HUES64 (cell line): Measurements from ENCODE around the gene ATG7.
"Not testable (repeated sequence)": the region's sequence is repeated elsewhere in the genome, so short reads cannot be mapped to it uniquely, and the experiment has no call there.

Source experiments
- H3K27ac ChIP-seq: 2 replicates; pipeline ENCODE4 v1.7.0; 2013; ENCODE audit warnings: low read depth, low read length, inconsistent platforms
- H3K27me3 ChIP-seq: 2 replicates; pipeline ENCODE4 v1.6.1; 2013; ENCODE audit warnings: mild to moderate bottlenecking, low read length; ENCODE audit not compliant: insufficient read depth
- H3K36me3 ChIP-seq: 2 replicates; pipeline ENCODE4 v1.6.1; 2013; ENCODE audit warnings: mild to moderate bottlenecking, low read length; ENCODE audit not compliant: insufficient read depth
- H3K4me1 ChIP-seq: 2 replicates; pipeline ENCODE4 v1.6.1; 2013; ENCODE audit warnings: mild to moderate bottlenecking, low read length, moderate library complexity; ENCODE audit not compliant: insufficient read depth
- H3K4me3 ChIP-seq: 2 replicates; pipeline ENCODE4 v1.5.1; 2013; ENCODE audit warnings: mild to moderate bottlenecking, low read length, moderate library complexity
- H3K9ac ChIP-seq: 2 replicates; pipeline ENCODE4 v1.6.1; 2013; ENCODE audit warnings: mild to moderate bottlenecking, low read depth, low read length
- H3K9me3 ChIP-seq: 2 replicates; pipeline ENCODE4 v1.6.1; 2013; ENCODE audit warnings: low read depth, low read length; ENCODE audit not compliant: insufficient read depth
- WGBS: fragments of 150-250, 120-280 bp; methylation state at CpG from one replicate; pipeline ENCODE4 v1.1.7; 2013; ENCODE audit warnings: missing lambda C conversion rate; 5-methylcytosine and 5-hydroxymethylcytosine counted together

The ATG7 gene

DNA sequence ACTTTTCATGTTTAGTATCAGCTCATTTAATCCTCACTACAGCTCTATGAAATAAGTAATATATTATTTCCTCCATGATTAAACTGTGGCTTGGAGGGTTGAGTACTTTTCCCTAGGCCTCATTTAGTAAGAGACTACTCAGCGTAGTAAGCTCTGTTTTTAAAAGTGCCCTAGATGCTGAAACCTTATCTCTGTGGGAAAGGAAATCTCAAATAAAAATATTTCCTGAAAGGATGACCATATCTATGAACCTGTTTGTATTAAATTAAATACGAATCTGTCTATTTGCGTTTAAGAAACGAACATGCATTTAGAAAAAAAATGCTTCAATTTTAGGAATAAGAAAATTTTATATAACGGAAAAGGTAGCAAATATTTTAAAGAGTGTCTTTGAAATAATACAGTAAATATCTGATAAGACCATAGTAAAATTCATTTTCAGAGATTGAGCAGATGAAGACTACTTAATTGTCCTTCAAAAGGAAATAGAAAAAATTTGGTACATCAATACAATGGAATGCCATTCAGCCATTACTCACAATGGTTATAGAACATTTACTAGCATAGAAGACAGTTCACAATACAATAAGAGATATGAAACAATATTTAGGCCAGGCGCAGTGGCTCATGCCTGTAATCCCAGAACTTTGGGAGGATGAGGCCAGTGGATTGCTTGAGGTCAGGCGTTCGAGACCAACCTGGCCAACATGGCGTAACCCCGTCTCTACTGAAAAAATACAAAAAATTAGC, 56.2 kb downstream of the ATG7 start:
- Histone ChIP-seq H3K36me3 (peaks cover 12% of the 10 kb centered on the region; the same call in 1 of the 2 replicates), H3K4me1 (no peaks in the 10 kb centered on the region), H3K27ac (no peak overlapping the region), H3K9me3 (no peaks in the 10 kb centered on the region), H3K4me3 (no peak overlapping the region), H3K27me3 (no peaks in the 10 kb centered on the region), H3K9ac (no peak overlapping the region)
- 97% methylated on average over 10 of the region's 10 CpGs for WGBS

DNA sequence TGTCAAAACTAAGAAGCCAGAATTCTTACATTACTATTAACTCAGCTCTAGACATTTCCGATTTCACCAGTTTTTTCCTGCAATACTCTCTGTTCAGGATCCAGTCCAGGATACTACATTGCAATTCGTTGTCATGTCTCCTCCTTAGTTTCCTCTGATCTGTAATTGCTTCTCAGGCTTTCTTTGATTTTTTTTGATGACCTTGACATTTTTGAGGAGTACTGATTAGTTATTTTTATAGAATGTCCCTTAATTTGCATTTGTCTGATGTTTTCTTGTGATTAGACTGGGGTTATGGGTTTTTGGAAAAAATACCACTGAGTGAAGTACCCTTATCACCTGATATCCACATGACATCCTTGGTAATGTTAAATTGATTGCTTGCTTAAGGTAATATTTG, 57.6 kb downstream of the ATG7 start:
- Histone ChIP-seq H3K4me3 (no peak overlapping the region), H3K9ac (no peak overlapping the region), H3K27me3 (no peaks in the 10 kb centered on the region), H3K36me3 (peaks cover 12% of the 10 kb centered on the region; the same call in 1 of the 2 replicates), H3K27ac (no peak overlapping the region), H3K4me1 (no peaks in the 10 kb centered on the region), H3K9me3 (no peaks in the 10 kb centered on the region)
- 90% methylated on average over 2 of the region's 2 CpGs for WGBS

GRCh38 chr3:11331101-11331500, 58.9 kb downstream of the ATG7 start:
- H3K4me3 ChIP-seq = no peak overlapping the region
- no peaks in the 10 kb centered on the region for H3K27me3 ChIP-seq
- no peak overlapping the region for H3K27ac ChIP-seq
- no peaks in the 10 kb centered on the region for H3K9me3 ChIP-seq
- WGBS = 96% methylated on average over 1 of the region's 1 CpG
- H3K36me3 ChIP-seq = peaks cover 9% of the 10 kb centered on the region; the same call in 1 of the 2 replicates
- H3K9ac ChIP-seq = no peak overlapping the region
- no peaks in the 10 kb centered on the region for H3K4me1 ChIP-seq

DNA sequence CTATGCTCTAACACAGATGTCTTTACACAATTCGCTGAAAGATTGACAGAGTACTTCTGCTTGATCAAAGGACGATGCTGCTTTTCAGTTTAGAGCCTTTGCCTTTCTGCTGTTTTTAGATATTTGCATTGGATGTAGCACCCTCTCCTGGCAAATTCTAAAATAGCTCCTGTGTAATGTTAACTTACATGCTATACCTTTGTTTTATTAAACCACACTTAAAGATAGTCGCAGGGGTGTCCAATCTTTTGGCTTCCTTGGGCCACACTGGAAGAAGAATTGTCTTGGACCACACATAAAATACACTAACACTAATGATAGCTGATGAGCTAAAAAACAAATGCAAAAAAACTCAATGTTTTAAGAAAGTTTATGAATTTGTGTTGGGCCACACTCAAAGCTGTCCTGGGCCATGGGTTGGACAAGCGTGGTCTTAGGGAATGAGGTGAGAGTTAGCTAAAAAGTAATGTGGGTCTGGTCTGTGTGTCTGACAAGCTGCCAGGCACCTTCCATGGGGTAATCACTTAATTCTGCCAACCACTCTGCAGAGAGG, 62.9 kb downstream of the ATG7 start:
- Histone ChIP-seq H3K4me3 (no peak overlapping the region), H3K4me1 (no peaks in the 10 kb centered on the region), H3K27me3 (no peaks in the 10 kb centered on the region), H3K27ac (no peak overlapping the region), H3K9ac (no peak overlapping the region), H3K36me3 (0 out of 2 replicates have a peak, but pooled peaks cover 3% of the 10 kb centered on the region), H3K9me3 (no peaks in the 10 kb centered on the region)
- WGBS = 74% methylated on average over 4 of the region's 4 CpGs

GRCh38 chr3:11339541-11339940, 67.3 kb downstream of the ATG7 start:
- Histone ChIP-seq H3K4me1 (no peaks in the 10 kb centered on the region), H3K9me3 (no peaks in the 10 kb centered on the region), H3K36me3 (no peaks in the 10 kb centered on the region), H3K27ac (no peak overlapping the region), H3K4me3 (no peak overlapping the region), H3K9ac (no peak overlapping the region), H3K27me3 (no peaks in the 10 kb centered on the region)
- WGBS = 93% methylated on average over 3 of the region's 3 CpGs

- no peak overlapping the region for H3K9ac ChIP-seq
- H3K4me3 ChIP-seq = no peak overlapping the region
- no peaks in the 10 kb centered on the region for H3K9me3 ChIP-seq
- no peak overlapping the region for H3K27ac ChIP-seq
- no peaks in the 10 kb centered on the region for H3K27me3 ChIP-seq
- H3K36me3 ChIP-seq = peaks cover 6% of the 10 kb centered on the region; the same call in 1 of the 2 replicates
- WGBS = 90% methylated on average over 1 of the region's 1 CpG
- H3K4me1 ChIP-seq = no peaks in the 10 kb centered on the region
Observed at GRCh38 chr3:11346416-11346815, 74.2 kb downstream of the ATG7 start.

GRCh38 chr3:11348877-11349276, 76.7 kb downstream of the ATG7 start:
- not testable (repeated sequence) for H3K4me1 ChIP-seq, H3K4me3 ChIP-seq, H3K36me3 ChIP-seq, H3K27ac ChIP-seq, H3K9ac ChIP-seq, H3K27me3 ChIP-seq, H3K9me3 ChIP-seq
- 98% methylated on average over 6 of the region's 6 CpGs for WGBS

DNA sequence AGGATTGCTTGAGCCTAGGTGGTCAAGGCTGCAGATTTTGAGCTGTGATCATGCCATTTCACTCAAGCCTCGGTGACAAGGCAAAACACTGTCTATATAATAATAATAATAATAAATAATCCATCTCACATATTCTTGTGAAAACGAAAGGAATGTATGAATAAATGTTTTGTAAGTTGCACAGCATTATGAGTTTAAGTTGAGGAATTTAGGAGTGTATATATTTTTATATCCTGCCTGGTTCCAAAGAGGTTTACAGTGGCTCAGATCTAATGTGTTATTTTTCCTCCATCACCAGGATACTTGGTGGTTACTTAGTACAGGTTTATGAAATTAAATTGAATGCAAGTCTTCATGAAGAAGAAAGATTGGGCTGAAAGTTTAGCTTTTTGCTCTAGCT, 77.2 kb downstream of the ATG7 start:
- Histone ChIP-seq H3K9ac (no peak overlapping the region), H3K27me3 (no peaks in the 10 kb centered on the region), H3K9me3 (no peaks in the 10 kb centered on the region), H3K4me1 (no peaks in the 10 kb centered on the region), H3K27ac (no peak overlapping the region), H3K36me3 (peaks cover 6% of the 10 kb centered on the region; the same call in 1 of the 2 replicates), H3K4me3 (no peak overlapping the region)
- 100% methylated on average over 1 of the region's 2 CpGs for WGBS

GRCh38 chr3:11350374-11350773, 78.2 kb downstream of the ATG7 start:
- H3K36me3 ChIP-seq = peaks cover 6% of the 10 kb centered on the region; the same call in 1 of the 2 replicates
- no peaks in the 10 kb centered on the region for H3K9me3 ChIP-seq
- H3K4me3 ChIP-seq = no peak overlapping the region
- no peaks in the 10 kb centered on the region for H3K4me1 ChIP-seq
- no peak overlapping the region for H3K9ac ChIP-seq
- 89% methylated on average over 2 of the region's 2 CpGs for WGBS
- no peaks in the 10 kb centered on the region for H3K27me3 ChIP-seq
- H3K27ac ChIP-seq = no peak overlapping the region

- Histone ChIP-seq H3K36me3 (peaks cover 3% of the 10 kb centered on the region; the same call in 1 of the 2 replicates), H3K9me3 (no peaks in the 10 kb centered on the region), H3K4me1 (no peaks in the 10 kb centered on the region), H3K9ac (no peak overlapping the region), H3K27me3 (no peaks in the 10 kb centered on the region), H3K4me3 (no peak overlapping the region), H3K27ac (no peak overlapping the region)
- 89% methylated on average over 3 of the region's 5 CpGs for WGBS
Observed at GRCh38 chr3:11351451-11351850, 79.3 kb downstream of the ATG7 start.

GRCh38 chr3:11356269-11356668, 84.1 kb downstream of the ATG7 start:
- H3K9ac ChIP-seq = no peak overlapping the region
- no peak overlapping the region for H3K27ac ChIP-seq
- no peaks in the 10 kb centered on the region for H3K27me3 ChIP-seq
- H3K9me3 ChIP-seq = no peaks in the 10 kb centered on the region
- peaks cover 14% of the 10 kb centered on the region for H3K36me3 ChIP-seq
- WGBS = 77% methylated on average over 1 of the region's 1 CpG
- no peaks in the 10 kb centered on the region for H3K4me1 ChIP-seq
- H3K4me3 ChIP-seq = no peak overlapping the region
